ENCODE results near the gene FARS2.
A peak's percentile ranks its signal among the peaks of the same experiment; 100 is the strongest.

The FARS2 gene

GRCh38 chr6:5707281-5708045, 446.1 kb downstream of the FARS2 start:
- in situ Hi-C loops (cut with MboI; ENCODE audit: low pct_unique_long_range_greater_than_20kb, low sequenced_read_pairs): no loop called here
- no peak for DNase-seq

GRCh38 chr6:5710516-5710915, 449.2 kb downstream of the FARS2 start:
- in situ Hi-C loops (cut with MboI; ENCODE audit: low pct_unique_long_range_greater_than_20kb, low sequenced_read_pairs): no loop called here
- no peak for DNase-seq

GRCh38 chr6:5710936-5711335, 449.6 kb downstream of the FARS2 start:
- no peak for DNase-seq
- in situ Hi-C loops (cut with MboI; ENCODE audit: low pct_unique_long_range_greater_than_20kb, low sequenced_read_pairs): no loop called here

- peak; percentile 32 for DNase-seq
- in situ Hi-C loops (cut with MboI; ENCODE audit: low pct_unique_long_range_greater_than_20kb, low sequenced_read_pairs): no loop called here
Measured at GRCh38 chr6:5712349-5713215, 451.3 kb downstream of the FARS2 start.

- no peak for DNase-seq
- in situ Hi-C loops (cut with MboI; ENCODE audit: low pct_unique_long_range_greater_than_20kb, low sequenced_read_pairs): no loop called here
Measured at GRCh38 chr6:5713519-5713918, 452.2 kb downstream of the FARS2 start.

GRCh38 chr6:5718231-5718947, 457.1 kb downstream of the FARS2 start:
- in situ Hi-C loops (cut with MboI; ENCODE audit: low pct_unique_long_range_greater_than_20kb, low sequenced_read_pairs): no loop called here

GRCh38 chr6:5723841-5724691, 462.8 kb downstream of the FARS2 start:
- peak; percentile 91 for DNase-seq
- in situ Hi-C loops (cut with MboI; ENCODE audit: low pct_unique_long_range_greater_than_20kb, low sequenced_read_pairs): no loop called here

More at GRCh38 chr6:5718231-5718947, 457.1 kb downstream of the FARS2 start:
- peak; percentile 73 for DNase-seq

GRCh38 chr6:5724911-5725310, 463.6 kb downstream of the FARS2 start:
- DNase-seq: no peak
- in situ Hi-C loops (cut with MboI; ENCODE audit: low pct_unique_long_range_greater_than_20kb, low sequenced_read_pairs): no loop called here

- in situ Hi-C loops (cut with MboI; ENCODE audit: low pct_unique_long_range_greater_than_20kb, low sequenced_read_pairs): no loop called here
- DNase-seq: no peak
Measured at GRCh38 chr6:5726976-5727718, 465.8 kb downstream of the FARS2 start.

GRCh38 chr6:5728351-5729079, 467.2 kb downstream of the FARS2 start:
- in situ Hi-C loops (cut with MboI; ENCODE audit: low pct_unique_long_range_greater_than_20kb, low sequenced_read_pairs): no loop called here
- no peak for DNase-seq

GRCh38 chr6:5729080-5729434, 467.7 kb downstream of the FARS2 start:
- in situ Hi-C loops (cut with MboI; ENCODE audit: low pct_unique_long_range_greater_than_20kb, low sequenced_read_pairs): no loop called here

GRCh38 chr6:5729813-5730517, 468.7 kb downstream of the FARS2 start:
- in situ Hi-C loops (cut with MboI; ENCODE audit: low pct_unique_long_range_greater_than_20kb, low sequenced_read_pairs): no loop called here
- no peak for DNase-seq

More at GRCh38 chr6:5729080-5729434, 467.7 kb downstream of the FARS2 start:
- DNase-seq: no peak

GRCh38 chr6:5730585-5731263, 469.4 kb downstream of the FARS2 start:
- DNase-seq: no peak

GRCh38 chr6:5731435-5731834, 470.1 kb downstream of the FARS2 start:
- in situ Hi-C loops (cut with MboI; ENCODE audit: low pct_unique_long_range_greater_than_20kb, low sequenced_read_pairs): no loop called here
- no peak for DNase-seq

More at GRCh38 chr6:5730585-5731263, 469.4 kb downstream of the FARS2 start:
- in situ Hi-C loops (cut with MboI; ENCODE audit: low pct_unique_long_range_greater_than_20kb, low sequenced_read_pairs): no loop called here

GRCh38 chr6:5732496-5732895, 471.2 kb downstream of the FARS2 start:
- no peak for DNase-seq
- in situ Hi-C loops (cut with MboI; ENCODE audit: low pct_unique_long_range_greater_than_20kb, low sequenced_read_pairs): no loop called here

GRCh38 chr6:5736016-5736738, 474.9 kb downstream of the FARS2 start:
- DNase-seq: no peak
- in situ Hi-C loops (cut with MboI; ENCODE audit: low pct_unique_long_range_greater_than_20kb, low sequenced_read_pairs): no loop called here
